HG03135 (cell line): ENCODE measurements around the gene SLC49A3.

Experiments used
- ATAC-seq: cut with Tn5 transposase; IDR thresholded peaks from one replicate; pipeline ENCODE4 v1.9.1; 2021; ENCODE audit warnings: mild to moderate bottlenecking, moderate library complexity; ENCODE audit not compliant: unreplicated experiment

Gene SLC49A3

GRCh38 chr4:667545-667925, 21.4 kb downstream of the SLC49A3 start:
- no peak for ATAC-seq

- ATAC-seq: no peak
These were observed 22.0 kb downstream of the SLC49A3 start for GRCh38 chr4:666822-667544.

- ATAC-seq: no peak
These were observed 22.5 kb downstream of the SLC49A3 start for GRCh38 chr4:666436-666810.

GRCh38 chr4:665751-666435, 23.1 kb downstream of the SLC49A3 start:
- no peak for ATAC-seq

GRCh38 chr4:665381-665750, 23.6 kb downstream of the SLC49A3 start:
- no peak for ATAC-seq

- no peak for ATAC-seq
These were observed 24.2 kb downstream of the SLC49A3 start for GRCh38 chr4:664713-665231.

- ATAC-seq: peak; percentile 50
These were observed 25.2 kb downstream of the SLC49A3 start for GRCh38 chr4:663438-664428.

- ATAC-seq: no peak
These were observed 25.9 kb downstream of the SLC49A3 start for GRCh38 chr4:663046-663437.

GRCh38 chr4:661881-662761, 26.8 kb downstream of the SLC49A3 start:
- ATAC-seq: no peak

- ATAC-seq: no peak
These were observed 27.7 kb downstream of the SLC49A3 start for GRCh38 chr4:661231-661630.

- no peak for ATAC-seq
These were observed 28.6 kb downstream of the SLC49A3 start for GRCh38 chr4:660401-660800.

- ATAC-seq: no peak
These were observed 29.1 kb downstream of the SLC49A3 start for GRCh38 chr4:659851-660250.

GRCh38 chr4:658681-659667, 30.0 kb downstream of the SLC49A3 start:
- ATAC-seq: no peak

- no peak for ATAC-seq
These were observed 30.9 kb downstream of the SLC49A3 start for GRCh38 chr4:657834-658667.

- ATAC-seq: no peak
These were observed 31.6 kb downstream of the SLC49A3 start for GRCh38 chr4:657338-657833.

- ATAC-seq: no peak
These were observed 32.3 kb downstream of the SLC49A3 start for GRCh38 chr4:656436-657337.
